GM12892 (cell line): ENCODE measurements around the gene CSF1. TPM values are rescaled to one million over a fixed set of nuclear protein-coding genes. Genes with fewer than 3 reads are reported as not detected.
"Not testable (repeated sequence)": the region's sequence is repeated elsewhere in the genome, so short reads cannot be mapped to it uniquely, and the experiment has no call there.

ENCODE experiments used
- DNase-seq: peaks from one replicate; pipeline ENCODE4 v3.0.0; 2011; ENCODE audit not compliant: insufficient read length
- FAIRE-seq: peaks from 2 replicates; lab custom pipeline; 2011; peaks lifted over from hg19 to GRCh38; lab: Jason Lieb, UNC
- POLR2A ChIP-seq: IDR thresholded peaks from 2 replicates; pipeline ENCODE4 v1.6.1; 2011; ENCODE audit warnings: low read depth, low read length, control low read depth
- POLR2AphosphoS5 ChIP-seq: IDR thresholded peaks from 2 replicates; pipeline ENCODE4 v1.6.1; 2011; ENCODE audit warnings: low read depth, low read length, control low read depth
- TAF1 ChIP-seq: IDR thresholded peaks from 2 replicates; pipeline ENCODE4 v1.6.1; 2011; ENCODE audit warnings: low read depth, mild to moderate bottlenecking, control low read depth, low read length, borderline replicate concordance
- polyA plus RNA-seq: library from polyadenylated mRNA; unstranded; fragments of >200 nt; gene quantifications from one replicate; pipeline ENCODE4 v1.2.1, GENCODE V29; 2012; ENCODE audit warnings: missing spikeins, inconsistent platforms; ENCODE audit not compliant: missing spikeins

Gene CSF1, protein sequence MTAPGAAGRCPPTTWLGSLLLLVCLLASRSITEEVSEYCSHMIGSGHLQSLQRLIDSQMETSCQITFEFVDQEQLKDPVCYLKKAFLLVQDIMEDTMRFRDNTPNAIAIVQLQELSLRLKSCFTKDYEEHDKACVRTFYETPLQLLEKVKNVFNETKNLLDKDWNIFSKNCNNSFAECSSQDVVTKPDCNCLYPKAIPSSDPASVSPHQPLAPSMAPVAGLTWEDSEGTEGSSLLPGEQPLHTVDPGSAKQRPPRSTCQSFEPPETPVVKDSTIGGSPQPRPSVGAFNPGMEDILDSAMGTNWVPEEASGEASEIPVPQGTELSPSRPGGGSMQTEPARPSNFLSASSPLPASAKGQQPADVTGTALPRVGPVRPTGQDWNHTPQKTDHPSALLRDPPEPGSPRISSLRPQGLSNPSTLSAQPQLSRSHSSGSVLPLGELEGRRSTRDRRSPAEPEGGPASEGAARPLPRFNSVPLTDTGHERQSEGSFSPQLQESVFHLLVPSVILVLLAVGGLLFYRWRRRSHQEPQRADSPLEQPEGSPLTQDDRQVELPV
- 10.9 TPM for polyA plus RNA-seq

DNA sequence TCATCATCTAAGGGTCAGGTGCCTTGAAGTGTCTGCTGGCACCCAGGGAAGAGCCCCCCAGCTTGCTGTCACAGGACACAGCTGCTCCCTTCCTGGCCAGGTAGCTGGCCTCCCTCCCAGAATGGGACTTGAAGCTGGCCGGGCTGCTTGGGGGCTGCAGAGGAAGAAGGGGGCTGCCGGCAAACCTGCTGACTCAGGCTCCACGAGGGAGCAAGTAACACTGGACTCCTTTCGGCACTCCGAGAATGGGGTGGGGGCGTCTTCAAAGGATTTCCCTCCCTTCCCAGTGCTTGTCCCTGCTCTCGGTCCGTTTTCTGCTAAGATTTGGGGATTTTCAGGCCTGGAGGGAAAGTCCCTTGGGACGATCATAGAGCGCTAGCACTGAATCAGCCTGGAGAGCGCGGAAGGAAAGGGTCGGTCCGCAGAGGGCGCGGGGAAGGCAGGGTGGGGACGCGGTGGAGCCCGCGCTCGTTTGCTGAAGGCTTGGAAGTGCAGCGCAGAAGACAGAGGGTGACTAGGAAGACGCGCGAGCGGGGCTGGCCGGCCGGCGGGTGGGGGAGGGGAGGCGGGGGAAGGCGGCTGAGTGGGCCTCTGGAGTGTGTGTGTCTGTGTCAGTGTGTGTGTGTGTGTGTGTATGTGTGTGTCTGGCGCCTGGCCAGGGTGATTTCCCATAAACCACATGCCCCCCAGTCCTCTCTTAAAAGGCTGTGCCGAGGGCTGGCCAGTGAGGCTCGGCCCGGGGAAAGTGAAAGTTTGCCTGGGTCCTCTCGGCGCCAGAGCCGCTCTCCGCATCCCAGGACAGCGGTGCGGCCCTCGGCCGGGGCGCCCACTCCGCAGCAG lies at the start of gene CSF1:
TSS of gene CSF1 (plus strand) at position 727 of the 840 bp plus-strand sequence. CDS start 175 bp downstream, outside the sequence.
- DNase-seq (peak; percentile 67), FAIRE-seq (no peak)
- TF ChIP-seq POLR2AphosphoS5 (peak; percentile 65), TAF1 (0 out of 2 replicates have a peak, but pooled peaks have one; percentile 18), POLR2A (peak; percentile 69)

DNA sequence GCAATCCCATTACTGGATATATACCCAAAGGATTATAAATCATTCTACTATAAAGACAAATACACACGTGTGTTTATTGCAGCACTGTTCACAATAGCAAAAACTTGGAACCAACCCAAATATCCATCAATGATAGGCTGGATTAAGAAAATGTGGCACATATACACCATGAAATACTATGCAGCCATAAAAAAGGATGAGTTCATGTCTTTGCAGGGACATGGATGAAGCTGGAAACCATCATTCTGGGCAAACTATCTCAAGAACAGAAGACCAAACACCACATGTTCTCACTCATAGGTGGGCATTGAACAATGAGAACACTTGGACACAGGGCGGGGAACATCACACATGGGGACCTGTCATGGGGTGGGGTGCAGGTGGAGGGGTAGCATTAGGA lies 49.0 kb upstream of the CSF1 start:
- not testable (repeated sequence) for FAIRE-seq, DNase-seq

DNA sequence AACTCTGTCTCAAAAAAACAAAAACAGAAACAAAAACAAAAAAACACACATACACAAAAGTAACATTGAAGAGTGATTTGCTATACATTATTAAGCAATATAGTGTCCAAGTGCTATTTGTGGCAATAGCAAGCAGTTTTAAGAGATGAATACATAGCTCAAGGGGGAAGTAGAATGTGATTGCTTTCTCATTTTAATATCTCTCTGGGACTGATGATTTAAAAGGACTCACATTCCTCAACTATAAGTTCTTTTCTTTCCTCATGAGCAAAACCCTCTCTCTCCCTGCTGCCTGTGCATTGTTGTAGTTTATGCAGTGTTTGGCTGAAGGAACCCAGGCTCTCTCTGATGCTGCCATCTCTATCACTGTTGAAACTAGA lies 47.0 kb upstream of the CSF1 start:
- TF ChIP-seq POLR2AphosphoS5: no peak
- no peak for TF ChIP-seq TAF1
- no peak for TF ChIP-seq POLR2A
- DNase-seq (no peak), FAIRE-seq (no peak)

DNA sequence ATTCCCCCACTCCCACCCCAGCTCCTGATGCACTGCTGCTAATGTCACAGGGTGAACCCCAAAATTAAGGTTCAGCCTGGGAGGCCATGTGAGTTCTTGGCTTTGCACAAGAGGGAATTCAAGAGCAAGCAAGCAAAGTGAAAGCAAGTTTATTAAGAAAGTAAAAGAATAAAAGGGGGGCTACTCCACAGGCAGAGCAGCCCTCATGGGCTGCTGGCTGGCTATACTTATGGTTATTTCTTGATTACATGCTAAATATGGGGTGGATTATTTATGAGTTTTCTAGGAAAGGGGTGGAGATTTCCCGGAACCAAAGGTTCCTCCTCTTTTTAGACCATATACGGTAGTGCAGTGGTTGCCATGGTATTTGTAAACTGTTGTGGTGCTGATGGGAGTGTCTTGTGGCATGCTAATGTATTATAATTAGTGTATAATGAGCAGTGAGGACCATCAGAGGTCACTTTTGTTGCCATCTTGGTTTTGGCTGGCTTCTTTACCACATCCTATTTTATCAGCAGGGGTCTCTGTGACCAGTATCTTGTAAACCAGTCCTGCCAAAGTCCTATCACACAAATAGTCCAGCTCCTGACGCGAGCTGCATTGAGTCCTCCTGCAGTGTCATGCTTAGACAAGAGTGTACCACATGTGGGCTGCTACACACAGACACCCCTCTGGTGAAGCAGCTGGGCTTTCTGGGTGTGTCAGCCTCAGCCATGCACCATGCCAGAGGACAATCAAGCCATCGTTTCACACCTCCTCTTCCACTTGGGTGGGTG lies 46.4 kb upstream of the CSF1 start:
- TF ChIP-seq POLR2A (no peak), TAF1 (no peak), POLR2AphosphoS5 (no peak)
- no peak for DNase-seq
- no peak for FAIRE-seq

DNA sequence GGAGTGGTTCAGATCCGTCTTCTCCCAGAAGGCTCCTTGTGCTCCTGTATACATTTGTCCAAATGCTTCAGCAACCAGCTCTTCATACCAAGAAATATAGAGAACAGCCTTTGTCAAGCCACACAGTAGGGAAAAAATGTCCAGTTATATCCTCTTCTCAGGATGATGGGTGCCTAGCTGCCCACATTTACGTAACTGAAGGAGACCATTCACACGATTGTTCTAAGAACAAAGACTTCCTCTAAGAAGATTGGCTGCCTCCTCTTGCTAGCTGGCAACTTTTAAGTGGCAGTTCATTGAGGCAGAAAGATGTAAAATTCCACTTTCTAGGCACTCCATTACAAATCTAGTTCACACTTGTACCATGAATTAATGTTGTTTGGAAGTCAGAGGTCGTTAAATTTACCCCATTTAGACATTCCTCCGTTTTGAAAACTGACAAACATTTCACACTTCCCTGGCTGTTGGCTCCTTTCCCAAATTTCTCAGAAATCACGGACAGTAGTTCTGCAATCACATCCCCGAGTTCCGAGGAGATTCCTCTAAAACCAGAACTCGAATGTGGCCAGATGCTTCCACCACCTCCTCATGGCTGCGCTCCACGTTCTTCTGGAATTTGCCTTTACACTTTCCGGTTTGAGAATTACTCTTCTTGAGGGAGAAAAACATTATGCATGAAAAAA lies 45.6 kb upstream of the CSF1 start:
- FAIRE-seq (no peak), DNase-seq (no peak)

DNA sequence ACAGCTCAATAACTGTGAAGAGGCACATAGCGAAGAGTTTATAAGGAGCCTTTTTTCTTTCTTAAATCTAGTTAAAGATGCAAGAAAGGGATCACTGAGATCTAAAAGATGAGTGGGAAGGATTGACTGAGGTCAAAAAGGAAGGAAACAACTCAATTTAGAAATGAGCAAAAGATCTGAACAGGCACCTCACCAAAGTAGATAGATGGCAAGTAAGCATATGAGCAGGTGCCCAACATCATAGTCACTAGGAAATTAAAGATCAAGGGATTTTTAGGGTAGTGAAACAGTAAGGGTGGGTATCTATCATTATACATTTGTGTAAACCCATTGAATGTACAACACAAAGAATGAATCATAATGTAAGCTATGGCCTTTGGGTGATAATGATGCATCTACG lies 44.6 kb upstream of the CSF1 start:
- no peak for DNase-seq
- FAIRE-seq: no peak
- TF ChIP-seq POLR2A: no peak
- TF ChIP-seq TAF1: no peak
- no peak for TF ChIP-seq POLR2AphosphoS5

More for the DNA sequence above, 45.6 kb upstream of the CSF1 start:
- TF ChIP-seq POLR2AphosphoS5 (no peak), POLR2A (no peak), TAF1 (no peak)

DNA sequence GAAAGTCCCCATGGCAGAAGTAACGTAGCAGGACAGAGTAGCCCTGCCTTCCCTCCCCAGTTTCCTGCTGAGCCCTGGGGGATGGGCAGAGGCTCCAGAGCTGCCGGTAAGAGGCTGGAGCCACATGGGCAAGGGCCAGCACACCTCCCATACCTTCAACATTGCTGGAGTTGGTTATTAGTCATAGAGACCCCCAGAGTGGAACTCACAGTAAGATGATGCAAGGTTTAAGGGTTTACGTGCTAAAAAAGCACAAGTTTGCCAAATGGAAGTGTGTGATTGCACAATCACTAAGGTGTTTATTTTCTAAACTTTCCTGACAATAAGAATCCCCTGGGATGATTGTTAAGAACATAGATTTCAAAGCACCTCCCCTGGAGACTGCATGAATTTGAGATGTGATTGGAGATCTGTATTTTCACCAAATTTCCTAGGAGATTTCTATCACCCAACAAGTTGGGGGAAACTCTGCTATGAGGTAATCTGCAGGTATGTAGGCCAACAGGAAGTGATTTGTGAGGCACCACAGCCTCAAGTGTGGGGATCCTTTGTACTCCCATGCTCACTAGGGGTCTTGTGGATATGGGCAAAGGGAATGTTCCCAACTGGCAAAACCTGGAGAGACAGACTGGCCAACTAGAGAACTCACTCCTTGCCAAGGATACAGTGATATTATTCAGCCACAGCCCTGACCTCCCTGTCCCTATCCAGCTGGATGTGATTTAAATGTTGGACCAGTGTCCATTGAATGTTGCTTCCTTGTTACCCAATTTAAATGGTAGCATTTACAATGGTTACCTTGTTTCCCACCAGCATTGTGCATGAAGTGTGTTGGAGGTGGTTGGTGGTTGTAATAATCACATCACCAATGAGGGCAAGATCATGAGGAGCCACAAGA lies 37.1 kb upstream of the CSF1 start:
- TF ChIP-seq TAF1: no peak
- no peak for TF ChIP-seq POLR2A
- no peak for TF ChIP-seq POLR2AphosphoS5
- no peak for FAIRE-seq
- DNase-seq: no peak

DNA sequence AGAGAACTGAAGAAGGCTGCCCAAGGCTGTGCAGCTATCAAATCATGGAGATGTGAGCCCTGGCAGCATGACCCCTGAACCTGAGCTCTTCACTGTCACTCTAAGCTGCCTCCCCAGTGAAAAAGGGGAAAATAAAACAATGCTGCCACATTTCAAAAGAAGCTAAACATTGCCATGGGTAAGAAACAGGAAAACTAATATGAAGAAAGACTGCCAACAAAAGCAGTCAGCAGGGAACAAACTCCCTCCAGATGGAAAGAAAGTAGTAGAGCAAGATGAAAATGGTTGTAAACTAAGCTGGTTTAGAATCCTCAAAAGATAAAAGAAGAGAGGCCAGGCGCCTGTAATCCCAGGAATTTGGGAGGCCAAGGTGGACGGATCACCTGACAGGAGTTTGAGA lies 36.2 kb upstream of the CSF1 start:
- no peak for TF ChIP-seq POLR2A
- FAIRE-seq (no peak), DNase-seq (no peak)

DNA sequence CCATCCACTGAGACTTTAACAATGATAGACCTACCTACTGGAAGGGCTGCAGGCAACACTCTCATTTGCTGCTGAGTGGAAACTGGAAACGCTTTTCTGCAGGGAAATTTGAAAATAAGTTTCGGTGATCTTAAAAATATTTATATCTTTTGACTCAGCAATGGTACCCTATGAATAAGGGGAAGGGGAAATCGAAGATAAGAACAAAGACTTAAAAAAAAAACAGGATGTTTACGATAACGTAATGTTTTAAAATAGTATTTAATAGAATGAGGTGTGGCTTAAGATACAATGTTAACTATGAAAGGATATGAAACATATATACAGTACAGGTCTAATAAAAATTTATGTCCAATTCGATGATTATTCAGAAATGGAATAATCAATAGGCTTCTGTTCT lies 34.8 kb upstream of the CSF1 start:
- no peak for FAIRE-seq
- no peak for DNase-seq
- no peak for TF ChIP-seq POLR2A
- TF ChIP-seq TAF1: no peak
- no peak for TF ChIP-seq POLR2AphosphoS5
